H1 (cell line): ENCODE results near the gene RBFOX1. TPM values are rescaled to one million over a fixed set of nuclear protein-coding genes. Genes with fewer than 3 reads are reported as not detected.

Experiments used
- CTCF ChIA-PET: fragments of 300-600 bp; sonication (Branson Sonifier 250); formaldehyde crosslinking; loops from one replicate; lab custom pipeline; 2021; ENCODE audit not compliant: partially characterized antibody; lab: Charles Lee
- POLR2A ChIA-PET: fragments of 300-600 bp; sonication (Branson Sonifier 250); formaldehyde crosslinking; loops from one replicate; lab custom pipeline; 2021; ENCODE audit warnings: inconsistent platforms; ENCODE audit not compliant: partially characterized antibody; lab: Charles Lee
- DNase-seq, 2 experiments: peaks; one replicate each; pipeline versions ENCODE4 v3.0.0 to v3.0.0-alpha.2; 2010 to 2022; ENCODE audit warnings: low spot score in 2 of 2, low read depth in 1 of 2, mixed read lengths in 1 of 2
- FAIRE-seq: peaks from 2 replicates; lab custom pipeline; 2011; peaks lifted over from hg19 to GRCh38; lab: Jason Lieb, UNC
- H2AFZ ChIP-seq: 2 replicates; pipeline ENCODE4 v1.8.1; 2012; ENCODE audit warnings: low read length, inconsistent platforms
- H2AK5ac ChIP-seq: 2 replicates; pipeline ENCODE4 v1.6.1; 2013; ENCODE audit warnings: low read depth, low read length
- H2BK120ac ChIP-seq: replicated peaks from 2 replicates; pipeline ENCODE3; 2013; ENCODE audit warnings: low read depth, low read length, inconsistent platforms
- H2BK12ac ChIP-seq: 2 replicates; pipeline ENCODE4 v1.6.1; 2013; ENCODE audit warnings: low read depth, low read length
- H2BK15ac ChIP-seq: 2 replicates; pipeline ENCODE4 v1.6.1; 2013; ENCODE audit warnings: low read length
- H2BK20ac ChIP-seq: 2 replicates; pipeline ENCODE4 v1.6.1; 2013; ENCODE audit warnings: low read length
- H2BK5ac ChIP-seq: 2 replicates; pipeline ENCODE4 v1.6.1; 2013; ENCODE audit warnings: low read depth, low read length
- H3K14ac ChIP-seq: 2 replicates; pipeline ENCODE4 v1.6.1; 2013; ENCODE audit warnings: inconsistent platforms; ENCODE audit not compliant: insufficient read length
- H3K18ac ChIP-seq: 2 replicates; pipeline ENCODE4 v1.6.1; 2013; ENCODE audit warnings: low read length; ENCODE audit errors: extremely low read depth
- H3K23ac ChIP-seq: 2 replicates; pipeline ENCODE4 v1.6.1; 2013; ENCODE audit warnings: inconsistent platforms; ENCODE audit not compliant: insufficient read length
- H3K23me2 ChIP-seq: 2 replicates; pipeline ENCODE4 v1.6.1; 2013; ENCODE audit warnings: low read depth, low read length
- H3K27ac ChIP-seq: 2 replicates; pipeline ENCODE4 v1.6.1; 2011; ENCODE audit warnings: low read depth, low read length, inconsistent platforms
- H3K27me3 ChIP-seq, 4 experiments: replicated peaks in 1 of 4; 1 replicate in 1 of 4; 2 replicates in 3 of 4; pipeline versions ENCODE4 v1.6.1 to v1.8.1; 2011 to 2013; ENCODE audit warnings: low read length in 3 of 4, mild to moderate bottlenecking in 3 of 4, inconsistent platforms in 2 of 4, mixed read lengths in 2 of 4, moderate library complexity in 1 of 4; ENCODE audit not compliant: control insufficient read depth in 3 of 4, insufficient read depth in 3 of 4; ENCODE audit errors: extremely low read depth in 1 of 4
- H3K36me3 ChIP-seq, 4 experiments: 2 replicates each; pipeline versions ENCODE4 v1.6.1 to v1.8.1; 2011 to 2013; ENCODE audit warnings: mild to moderate bottlenecking in 4 of 4, low read length in 3 of 4, moderate library complexity in 2 of 4, control low read depth in 1 of 4, inconsistent platforms in 1 of 4; ENCODE audit not compliant: insufficient read depth in 4 of 4, control insufficient read depth in 2 of 4
- H3K4ac ChIP-seq: replicated peaks from 2 replicates; pipeline ENCODE3; 2013; ENCODE audit warnings: low read length, low read depth, mixed read lengths, inconsistent platforms; ENCODE audit not compliant: insufficient read length
- H3K4me1 ChIP-seq, 4 experiments: replicated peaks in 1 of 4; 1 replicate in 1 of 4; 2 replicates in 3 of 4; pipeline versions ENCODE4 v1.6.1 to v1.8.1; 2011 to 2013; ENCODE audit warnings: low read length in 3 of 4, inconsistent platforms in 2 of 4, mixed read lengths in 1 of 4; ENCODE audit not compliant: insufficient read depth in 4 of 4, control insufficient read depth in 3 of 4
- H3K4me2 ChIP-seq, 2 experiments: 2 replicates each; pipeline versions ENCODE4 v1.6.1 to v1.8.1; 2011 to 2013; ENCODE audit warnings: low read depth in 2 of 2, low read length in 2 of 2, control low read depth in 1 of 2, inconsistent platforms in 1 of 2, mild to moderate bottlenecking in 1 of 2; ENCODE audit not compliant: insufficient read depth in 1 of 2
- H3K4me3 ChIP-seq, 4 experiments: fragments of 200-600, 300-600 bp in 1 of 4; sonication (generic), shearing (Covaris generic), sonication (Bioruptor Twin) in 1 of 4; 2 replicates each; pipeline versions ENCODE4 v1.5.1 to v1.8.1; 2011 to 2016; ENCODE audit warnings: low read length in 4 of 4, low read depth in 3 of 4, control low read depth in 2 of 4, inconsistent platforms in 2 of 4, mild to moderate bottlenecking in 2 of 4, mixed read lengths in 1 of 4, moderate library complexity in 1 of 4; ENCODE audit not compliant: insufficient read depth in 2 of 4; ENCODE audit errors: extremely low read depth in 1 of 4
- H3K56ac ChIP-seq: replicated peaks from 2 replicates; pipeline ENCODE3; 2013; ENCODE audit warnings: low read depth, mild to moderate bottlenecking, mixed read lengths, low read length, inconsistent platforms; ENCODE audit not compliant: insufficient read length
- H3K79me1 ChIP-seq: 2 replicates; pipeline ENCODE4 v1.6.1; 2013; ENCODE audit warnings: low read depth, low read length, control low read depth
- H3K79me2 ChIP-seq, 2 experiments: 2 replicates each; pipeline versions ENCODE4 v1.6.1 to v1.8.1; 2012 to 2013; ENCODE audit warnings: low read length in 2 of 2, mild to moderate bottlenecking in 2 of 2, inconsistent platforms in 1 of 2; ENCODE audit not compliant: insufficient read depth in 2 of 2, control insufficient read depth in 1 of 2
- H3K9ac ChIP-seq, 4 experiments: replicated peaks in 1 of 4; 1 replicate in 1 of 4; 2 replicates in 3 of 4; pipeline versions ENCODE4 v1.6.1 to v1.8.1; 2011 to 2013; ENCODE audit warnings: low read depth in 3 of 4, low read length in 3 of 4, control low read depth in 2 of 4, mild to moderate bottlenecking in 2 of 4, moderate library complexity in 2 of 4, inconsistent platforms in 1 of 4; ENCODE audit errors: extremely low read depth in 1 of 4
- H3K9me3 ChIP-seq, 2 experiments: 2 replicates each; pipeline versions ENCODE4 v1.6.1 to v1.8.1; 2012 to 2013; ENCODE audit warnings: mild to moderate bottlenecking in 2 of 2, moderate library complexity in 2 of 2, control low read depth in 1 of 2, inconsistent platforms in 1 of 2, low read depth in 1 of 2, low read length in 1 of 2, mixed read lengths in 1 of 2; ENCODE audit not compliant: insufficient read depth in 2 of 2
- H4K20me1 ChIP-seq, 2 experiments: replicated peaks in 1 of 2; 2 replicates each; pipeline versions ENCODE3 to v1.8.1; 2011 to 2013; ENCODE audit warnings: inconsistent platforms in 2 of 2, low read length in 2 of 2, mild to moderate bottlenecking in 1 of 2; ENCODE audit not compliant: insufficient read depth in 2 of 2, control insufficient read depth in 1 of 2
- H4K5ac ChIP-seq: 2 replicates; pipeline ENCODE4 v1.6.1; 2013; ENCODE audit warnings: low read length, low read depth, mixed read lengths, inconsistent platforms; ENCODE audit not compliant: insufficient read length
- H4K8ac ChIP-seq: 2 replicates; pipeline ENCODE4 v1.8.0; 2013; ENCODE audit warnings: mild to moderate bottlenecking, moderate library complexity, low read length, inconsistent platforms; ENCODE audit not compliant: insufficient read depth; ENCODE audit errors: extremely low read depth
- H4K91ac ChIP-seq: replicated peaks from 2 replicates; pipeline ENCODE3; 2013; ENCODE audit warnings: low read length, mixed read lengths, inconsistent platforms; ENCODE audit not compliant: insufficient read length
- CBX5 ChIP-seq: fragments of 300-800, 300-1000 bp; sonication (generic); IDR thresholded peaks from 2 replicates; pipeline ENCODE4 v1.7.1; 2016; ENCODE audit warnings: antibody characterized with exemption, low read length, low read depth
- CHD2 ChIP-seq: IDR thresholded peaks from 2 replicates; pipeline ENCODE4 v1.6.1; 2012; ENCODE audit warnings: low read length, improper control_type of control experiment
- TAF7 ChIP-seq: optimal IDR thresholded peaks from 2 replicates; pipeline ENCODE3; 2011; ENCODE audit warnings: low read depth, mild to moderate bottlenecking, inconsistent platforms, low read length, moderate library complexity, borderline replicate concordance
- WGBS, 2 experiments: shearing (Covaris generic) in 1 of 2; methylation state at CpG; one replicate each; pipeline versions ENCODE4 v1.1.6 to v1.1.7; 2013 to 2015; ENCODE audit warnings: low lambda C conversion rate in 2 of 2, mixed read lengths in 2 of 2, inconsistent platforms in 1 of 2, low coverage in 1 of 2, missing lambda C conversion rate in 1 of 2; ENCODE audit not compliant: insufficient replicate concordance in 2 of 2, insufficient coverage in 1 of 2, insufficient read length in 1 of 2; ENCODE audit errors: extremely low coverage in 1 of 2, missing lambda C conversion rate in 1 of 2; 5-methylcytosine and 5-hydroxymethylcytosine counted together
- polyA plus RNA-seq, 7 experiments: library from polyadenylated mRNA; depleted of rRNA in 3 of 7; stranded (reverse) in 5 of 7; unstranded in 2 of 7; fragments of >200 nt in 5 of 7; fragments of 200-250 nt in 2 of 7; gene quantifications; 1 replicate in 5 of 7; 2 replicates in 1 of 7; 4 replicates in 1 of 7; pipeline versions ENCODE4 v1.2.1 to v1.2.3, GENCODE V29; 2011 to 2013; ENCODE audit warnings: missing spikeins in 2 of 7, mixed read lengths in 2 of 7
- total RNA-seq: library from RNA; stranded (reverse); fragmentation: NEBNext Ultra II Directional; extraction: Animal tissue kit (Norgen Biotek cat#: 25700); gene quantifications from 2 replicates; pipeline ENCODE4 v1.2.1, GENCODE V29; 2021

RBFOX1 gene
- total and polyA plus RNA-seq, 2 of the 8 experiments (the other 6 are each of a cell fraction or from before 2014, with no cell fraction given): 1.7 to 2.8 TPM

DNA sequence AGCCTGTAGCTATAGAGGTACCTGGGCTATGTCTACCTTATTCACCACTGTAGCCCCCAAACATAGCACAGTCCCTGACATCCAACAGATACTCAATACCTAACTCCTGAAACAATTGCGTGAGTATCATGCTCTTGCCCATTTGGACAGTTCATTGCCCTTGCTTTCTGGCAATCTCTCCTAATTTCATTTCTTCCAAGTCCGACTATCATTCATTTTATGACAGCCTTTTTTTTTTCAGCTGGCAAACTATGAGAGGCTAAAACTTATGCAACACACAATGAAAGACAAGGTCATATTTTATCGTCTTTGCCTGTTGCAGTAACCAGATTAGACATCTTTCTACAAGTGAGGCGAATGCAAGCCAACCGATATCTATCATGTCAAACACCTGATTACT is 169.2 kb downstream of the RBFOX1 start:
- no peak overlapping the region for H2BK20ac ChIP-seq
- CTCF ChIA-PET: interaction anchor here (0.7 to 1.2 kb wide), 2 partner anchors 8 to 14 kb away, joined by 3 read pairs; no protein-coding TSS in a partner anchor
- TF ChIP-seq CHD2: no peak
- no peak for TF ChIP-seq TAF7
- no peak for TF ChIP-seq CBX5

More for the DNA sequence above, 169.2 kb downstream of the RBFOX1 start:
- H3K23me2 ChIP-seq: no peaks in the 10 kb centered on the region
- H3K27ac ChIP-seq: no peak overlapping the region
- no peaks in the 10 kb centered on the region for H4K20me1 ChIP-seq
- POLR2A ChIA-PET: no interaction called here
- no peak overlapping the region for H2BK120ac ChIP-seq
- no peak overlapping the region for H3K4ac ChIP-seq
- no peaks in the 10 kb centered on the region for H3K79me2 ChIP-seq
- no peaks in the 10 kb centered on the region for H3K4me1 ChIP-seq
- WGBS, 2 experiments: 90% methylated on average over 5 of the region's 5 CpGs; no CpG with 5 or more reads in 1 of the 2 experiments
- no peak overlapping the region for H2BK12ac ChIP-seq
- H3K4me3 ChIP-seq: no peak overlapping the region
- H3K18ac ChIP-seq: no peak overlapping the region
- no peak overlapping the region for H4K5ac ChIP-seq
- H4K91ac ChIP-seq: no peak overlapping the region
- H3K79me1 ChIP-seq: no peaks in the 10 kb centered on the region
- H2BK15ac ChIP-seq: no peak overlapping the region
- no peaks in the 10 kb centered on the region for H3K9me3 ChIP-seq
- H3K36me3 ChIP-seq: no peaks in the 10 kb centered on the region
- no peak overlapping the region for H3K9ac ChIP-seq
- FAIRE-seq: no peak
- no peak overlapping the region for H2AK5ac ChIP-seq
- no peak for DNase-seq
- H3K27me3 ChIP-seq: no peaks in the 10 kb centered on the region
- no peak overlapping the region for H3K14ac ChIP-seq
- H3K56ac ChIP-seq: no peak overlapping the region
- H4K8ac ChIP-seq: no peak overlapping the region
- H3K23ac ChIP-seq: no peak overlapping the region
- H3K4me2 ChIP-seq: no peak overlapping the region
- no peak overlapping the region for H2AFZ ChIP-seq
- no peak overlapping the region for H2BK5ac ChIP-seq
